Measurements from ENCODE around the gene PAXX. TPM values are rescaled to one million over a fixed set of nuclear protein-coding genes. Genes with fewer than 3 reads are reported as not detected.

The PAXX gene
- total RNA-seq, 2 donors from 2014 or later = 29.9 to 81.0 TPM

DNA sequence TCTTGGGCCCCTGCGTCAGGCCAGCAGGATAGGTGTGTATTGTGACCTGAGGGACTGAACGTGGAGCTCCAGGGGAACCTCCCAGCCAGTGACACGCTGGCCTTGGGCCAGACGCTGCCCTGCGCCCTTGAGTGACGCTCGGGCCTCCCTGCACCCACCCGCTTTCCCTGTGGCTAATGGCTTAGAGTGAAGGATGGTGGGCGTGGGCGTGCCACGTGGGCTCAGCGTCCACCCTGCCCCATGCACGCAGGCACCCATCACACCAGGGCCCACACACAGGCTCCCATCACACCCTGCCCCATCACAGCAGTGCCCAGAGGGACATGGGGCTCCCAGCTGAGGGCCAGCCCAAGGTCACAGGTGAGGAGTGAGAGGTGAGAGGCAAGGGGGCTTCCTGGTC is 44.8 kb downstream of the PAXX start:
- no peak for DNase-seq
- Histone ChIP-seq H3K27ac (no peak overlapping the region), H3K4me3 (no peak overlapping the region), H3K36me3 (no peaks in the 10 kb centered on the region), H3K27me3 (no peaks in the 10 kb centered on the region), H3K9me3 (no peaks in the 10 kb centered on the region), H3K9ac (ENCODE audit: low read depth in 2 of 2, low read length in 2 of 2) (no peak overlapping the region), H3K4me1 (peaks cover 14% of the 10 kb centered on the region)
- intact Hi-C loops (cut with DNase I) = loop anchor here (5.0 kb wide), 1 partner anchor 250 kb away; no protein-coding TSS in a partner anchor
- TF ChIP-seq CTCF (IDR thresholded peaks at IDR 0.05) = no peak

DNA sequence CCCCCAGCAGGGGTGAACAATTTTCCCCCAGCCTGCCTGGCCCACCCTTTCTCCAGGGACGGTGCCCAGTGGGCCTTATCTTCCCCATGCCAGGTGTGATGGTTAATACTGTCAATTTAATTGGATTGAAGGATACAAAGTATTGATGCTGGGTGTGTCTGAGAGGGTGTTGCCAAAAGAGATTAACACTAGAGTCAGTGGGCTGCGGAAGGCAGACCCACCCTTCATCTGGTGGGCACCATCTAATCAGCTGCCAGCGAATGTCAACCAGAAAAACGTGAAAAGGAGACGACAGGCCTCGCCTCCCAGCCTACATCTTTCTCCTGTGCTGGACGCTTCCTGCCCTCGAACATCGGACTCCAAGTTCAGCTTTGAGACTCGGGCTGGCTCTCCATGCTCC is 45.3 kb downstream of the PAXX start:
- TF ChIP-seq CTCF (IDR thresholded peaks at IDR 0.05) = no peak
- H3K36me3 ChIP-seq = no peaks in the 10 kb centered on the region
- H3K27me3 ChIP-seq = no peaks in the 10 kb centered on the region
- intact Hi-C loops (cut with DNase I) = loop anchor here (5.0 kb wide), 1 partner anchor 250 kb away; no protein-coding TSS in a partner anchor
- H3K4me3 ChIP-seq = no peak overlapping the region
- no peak for DNase-seq
- no peaks in the 10 kb centered on the region for H3K9me3 ChIP-seq
- H3K27ac ChIP-seq = no peak overlapping the region
- H3K4me1 ChIP-seq = peaks cover 14% of the 10 kb centered on the region
- H3K9ac ChIP-seq (ENCODE audit: low read depth in 2 of 2, low read length in 2 of 2) = no peak overlapping the region

DNA sequence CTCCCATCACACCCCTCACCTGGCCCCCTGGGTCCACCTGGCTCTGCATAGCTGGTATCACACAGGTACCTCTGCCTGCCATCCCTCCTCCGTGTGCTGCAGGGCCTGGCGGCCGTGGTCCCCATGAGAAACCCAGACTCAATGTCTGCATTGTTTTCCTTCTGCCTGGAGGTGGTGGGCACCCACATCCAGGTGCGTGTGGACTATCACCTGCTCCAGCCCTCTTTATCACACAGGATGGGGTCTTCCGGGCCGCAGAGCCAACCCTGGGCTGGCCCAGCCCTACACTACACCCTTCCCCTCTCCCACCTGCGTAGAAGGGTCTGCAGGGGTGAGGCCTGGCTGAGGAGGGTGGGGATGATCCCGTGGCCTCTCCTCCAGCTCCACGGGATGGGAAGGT is 46.7 kb downstream of the PAXX start:
- intact Hi-C loops (cut with DNase I) = loop anchor here (5.0 kb wide), 1 partner anchor 252 kb away; no protein-coding TSS in a partner anchor
- no peak overlapping the region for H3K27ac ChIP-seq

GRCh38 chr9:137039611-137040366 is 47.6 kb downstream of the PAXX start:
- H3K4me3 ChIP-seq = no peak overlapping the region
- intact Hi-C loops (cut with DNase I) = loop anchor here (5.0 kb wide), 1 partner anchor 252 kb away; no protein-coding TSS in a partner anchor
- no peak overlapping the region for H3K27ac ChIP-seq

More for the DNA sequence above, 46.7 kb downstream of the PAXX start:
- H3K9me3 ChIP-seq = no peaks in the 10 kb centered on the region
- no peak overlapping the region for H3K9ac ChIP-seq (ENCODE audit: low read depth in 2 of 2, low read length in 2 of 2)
- H3K36me3 ChIP-seq = no peaks in the 10 kb centered on the region
- DNase-seq = no peak
- H3K27me3 ChIP-seq = no peaks in the 10 kb centered on the region
- no peak for TF ChIP-seq CTCF (IDR thresholded peaks at IDR 0.05)
- H3K4me1 ChIP-seq = peaks cover 16% of the 10 kb centered on the region
- no peak overlapping the region for H3K4me3 ChIP-seq

DNA sequence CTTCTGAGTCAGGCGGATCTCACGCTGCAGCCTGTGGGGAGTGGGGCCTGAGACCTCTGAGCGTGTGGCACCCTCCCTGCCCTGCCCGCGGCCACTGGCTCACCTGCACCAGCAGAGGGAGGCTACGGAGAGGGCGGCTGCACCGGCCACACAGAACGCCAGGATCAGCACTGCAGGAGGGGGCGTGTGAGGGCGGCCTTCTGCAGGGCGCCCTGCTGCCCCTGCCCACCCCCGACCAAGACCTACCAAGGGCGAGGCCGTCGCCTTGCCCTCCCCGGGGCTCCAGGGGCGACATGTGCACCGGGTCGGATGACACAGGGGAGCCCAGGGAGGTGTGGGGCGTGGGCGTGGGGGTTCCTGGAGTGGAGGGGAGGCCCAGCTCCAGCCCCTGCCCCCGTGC is 48.3 kb downstream of the PAXX start:
- no peak for DNase-seq
- intact Hi-C loops (cut with DNase I) = no loop called here

More at GRCh38 chr9:137039611-137040366, 47.6 kb downstream of the PAXX start:
- Histone ChIP-seq H3K36me3 (no peaks in the 10 kb centered on the region), H3K4me1 (peaks cover 16% of the 10 kb centered on the region), H3K9ac (ENCODE audit: low read depth in 2 of 2, low read length in 2 of 2) (no peak overlapping the region), H3K27me3 (no peaks in the 10 kb centered on the region), H3K9me3 (no peaks in the 10 kb centered on the region)
- TF ChIP-seq CTCF (IDR thresholded peaks at IDR 0.05) = no peak
- no peak for DNase-seq

More for the DNA sequence above, 48.3 kb downstream of the PAXX start:
- Histone ChIP-seq H3K27ac (no peak overlapping the region), H3K4me1 (peaks cover 13% of the 10 kb centered on the region), H3K27me3 (no peaks in the 10 kb centered on the region), H3K4me3 (no peak overlapping the region), H3K36me3 (no peaks in the 10 kb centered on the region), H3K9me3 (no peaks in the 10 kb centered on the region), H3K9ac (ENCODE audit: low read depth in 2 of 2, low read length in 2 of 2) (no peak overlapping the region)
- TF ChIP-seq CTCF (IDR thresholded peaks at IDR 0.05) = no peak

All from colonic mucosa (tissue), 4 donors.